WTC11 (cell line): ENCODE results near the gene DNAJC16.

ENCODE experiments used
- ATF1 ChIP-seq: sonication (generic); formaldehyde crosslinking; IDR thresholded peaks from 2 replicates; pipeline ENCODE4 v1.8.1; 2023; ENCODE audit warnings: mild to moderate bottlenecking, moderate library complexity, missing genetic modification reagents
- GRHL2 ChIP-seq: fragments of 250-450 bp; sonication (Bioruptor Pico); IDR thresholded peaks from 2 replicates; pipeline ENCODE4 v1.8.0; 2022; ENCODE audit warnings: mild to moderate bottlenecking, moderate library complexity; ENCODE audit not compliant: insufficient replicate concordance, severe bottlenecking
- GTF2I ChIP-seq: fragments of 250-450 bp; sonication (Bioruptor Pico); conservative IDR thresholded peaks from 2 replicates; pipeline ENCODE4 v1.4.0; 2021; ENCODE audit warnings: mild to moderate bottlenecking
- SMAD3 ChIP-seq: sonication (generic); formaldehyde crosslinking; IDR thresholded peaks from 2 replicates; pipeline ENCODE4 v1.8.0; 2022; ENCODE audit warnings: missing genetic modification reagents, mild to moderate bottlenecking, borderline replicate concordance
- SP1 ChIP-seq: sonication (generic); formaldehyde crosslinking; conservative IDR thresholded peaks from 2 replicates; pipeline ENCODE4 v1.8.1; 2022; ENCODE audit warnings: missing genetic modification reagents
- ZNF263 ChIP-seq: sonication (generic); formaldehyde crosslinking; IDR thresholded peaks from 2 replicates; pipeline ENCODE4 v1.8.1; 2022; ENCODE audit warnings: low read depth, mild to moderate bottlenecking, moderate library complexity, missing genetic modification reagents
- TF ChIP-seq, protein P1 (sequence below): fragments of 200-600 bp; IDR thresholded peaks from 2 replicates; pipeline ENCODE4 v1.8.0; 2022; ENCODE audit warnings: antibody characterized with exemption
- TF ChIP-seq, protein P2 (sequence below): sonication (generic); formaldehyde crosslinking; IDR thresholded peaks from 2 replicates; pipeline ENCODE4 v1.8.0; 2022; ENCODE audit warnings: mild to moderate bottlenecking, missing genetic modification reagents
- TF ChIP-seq, protein P3 (sequence below): sonication (generic); formaldehyde crosslinking; IDR thresholded peaks from 2 replicates; pipeline ENCODE4 v1.8.1; 2023; ENCODE audit warnings: mild to moderate bottlenecking, missing genetic modification reagents
- TF ChIP-seq, protein P4 (sequence below): sonication (generic); formaldehyde crosslinking; IDR thresholded peaks from 2 replicates; pipeline ENCODE4 v1.8.1; 2023; ENCODE audit warnings: mild to moderate bottlenecking, missing genetic modification reagents, borderline replicate concordance
- TF ChIP-seq, protein P5 (sequence below): sonication (generic); formaldehyde crosslinking; IDR thresholded peaks from 2 replicates; pipeline ENCODE4 v1.8.0; 2022; ENCODE audit warnings: mild to moderate bottlenecking, missing genetic modification reagents

DNA sequence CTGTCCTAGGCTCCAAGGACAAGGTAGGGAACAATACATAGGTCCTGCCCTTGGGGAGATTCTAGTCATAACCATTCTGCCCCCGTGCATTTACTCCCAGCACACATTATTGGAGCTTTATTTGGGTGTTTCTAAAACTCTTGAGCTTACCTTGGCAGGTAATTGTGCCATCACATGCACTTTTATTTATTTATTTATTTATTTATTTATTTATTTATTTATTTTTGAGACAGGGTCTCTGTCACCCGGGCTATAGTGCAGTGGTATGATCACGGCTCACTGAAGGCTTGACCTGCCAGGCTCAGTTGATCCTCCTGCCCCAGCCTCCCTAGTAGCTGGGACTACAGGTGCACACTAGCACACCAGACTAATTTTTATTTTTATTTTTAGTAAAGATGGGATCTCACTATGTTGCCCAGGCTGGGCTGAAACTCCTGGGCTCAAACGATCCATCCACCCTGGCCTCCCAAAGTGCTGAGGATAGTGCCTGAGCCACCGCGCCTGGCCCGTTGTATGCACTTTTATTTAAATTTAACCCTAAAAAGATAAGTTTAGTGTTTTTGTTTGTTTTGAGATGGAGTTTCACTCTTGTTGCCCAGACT lies 49.0 kb downstream of the DNAJC16 start:
- TF ChIP-seq ZNF263 (CRISPR knock-in tag) (no peak), GRHL2 (CRISPR knock-in tag) (no peak), GTF2I (no peak), SMAD3 (CRISPR knock-in tag) (no peak), SP1 (CRISPR knock-in tag) (no peak), ATF1 (CRISPR knock-in tag) (no peak)
- TF ChIP-seq, protein P1, sequence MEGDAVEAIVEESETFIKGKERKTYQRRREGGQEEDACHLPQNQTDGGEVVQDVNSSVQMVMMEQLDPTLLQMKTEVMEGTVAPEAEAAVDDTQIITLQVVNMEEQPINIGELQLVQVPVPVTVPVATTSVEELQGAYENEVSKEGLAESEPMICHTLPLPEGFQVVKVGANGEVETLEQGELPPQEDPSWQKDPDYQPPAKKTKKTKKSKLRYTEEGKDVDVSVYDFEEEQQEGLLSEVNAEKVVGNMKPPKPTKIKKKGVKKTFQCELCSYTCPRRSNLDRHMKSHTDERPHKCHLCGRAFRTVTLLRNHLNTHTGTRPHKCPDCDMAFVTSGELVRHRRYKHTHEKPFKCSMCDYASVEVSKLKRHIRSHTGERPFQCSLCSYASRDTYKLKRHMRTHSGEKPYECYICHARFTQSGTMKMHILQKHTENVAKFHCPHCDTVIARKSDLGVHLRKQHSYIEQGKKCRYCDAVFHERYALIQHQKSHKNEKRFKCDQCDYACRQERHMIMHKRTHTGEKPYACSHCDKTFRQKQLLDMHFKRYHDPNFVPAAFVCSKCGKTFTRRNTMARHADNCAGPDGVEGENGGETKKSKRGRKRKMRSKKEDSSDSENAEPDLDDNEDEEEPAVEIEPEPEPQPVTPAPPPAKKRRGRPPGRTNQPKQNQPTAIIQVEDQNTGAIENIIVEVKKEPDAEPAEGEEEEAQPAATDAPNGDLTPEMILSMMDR: no peak
- TF ChIP-seq, protein P2, sequence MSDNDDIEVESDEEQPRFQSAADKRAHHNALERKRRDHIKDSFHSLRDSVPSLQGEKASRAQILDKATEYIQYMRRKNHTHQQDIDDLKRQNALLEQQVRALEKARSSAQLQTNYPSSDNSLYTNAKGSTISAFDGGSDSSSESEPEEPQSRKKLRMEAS (CRISPR knock-in tag): no peak
- TF ChIP-seq, protein P3, sequence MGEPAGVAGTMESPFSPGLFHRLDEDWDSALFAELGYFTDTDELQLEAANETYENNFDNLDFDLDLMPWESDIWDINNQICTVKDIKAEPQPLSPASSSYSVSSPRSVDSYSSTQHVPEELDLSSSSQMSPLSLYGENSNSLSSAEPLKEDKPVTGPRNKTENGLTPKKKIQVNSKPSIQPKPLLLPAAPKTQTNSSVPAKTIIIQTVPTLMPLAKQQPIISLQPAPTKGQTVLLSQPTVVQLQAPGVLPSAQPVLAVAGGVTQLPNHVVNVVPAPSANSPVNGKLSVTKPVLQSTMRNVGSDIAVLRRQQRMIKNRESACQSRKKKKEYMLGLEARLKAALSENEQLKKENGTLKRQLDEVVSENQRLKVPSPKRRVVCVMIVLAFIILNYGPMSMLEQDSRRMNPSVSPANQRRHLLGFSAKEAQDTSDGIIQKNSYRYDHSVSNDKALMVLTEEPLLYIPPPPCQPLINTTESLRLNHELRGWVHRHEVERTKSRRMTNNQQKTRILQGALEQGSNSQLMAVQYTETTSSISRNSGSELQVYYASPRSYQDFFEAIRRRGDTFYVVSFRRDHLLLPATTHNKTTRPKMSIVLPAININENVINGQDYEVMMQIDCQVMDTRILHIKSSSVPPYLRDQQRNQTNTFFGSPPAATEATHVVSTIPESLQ (CRISPR knock-in tag): no peak
- TF ChIP-seq, protein P4, sequence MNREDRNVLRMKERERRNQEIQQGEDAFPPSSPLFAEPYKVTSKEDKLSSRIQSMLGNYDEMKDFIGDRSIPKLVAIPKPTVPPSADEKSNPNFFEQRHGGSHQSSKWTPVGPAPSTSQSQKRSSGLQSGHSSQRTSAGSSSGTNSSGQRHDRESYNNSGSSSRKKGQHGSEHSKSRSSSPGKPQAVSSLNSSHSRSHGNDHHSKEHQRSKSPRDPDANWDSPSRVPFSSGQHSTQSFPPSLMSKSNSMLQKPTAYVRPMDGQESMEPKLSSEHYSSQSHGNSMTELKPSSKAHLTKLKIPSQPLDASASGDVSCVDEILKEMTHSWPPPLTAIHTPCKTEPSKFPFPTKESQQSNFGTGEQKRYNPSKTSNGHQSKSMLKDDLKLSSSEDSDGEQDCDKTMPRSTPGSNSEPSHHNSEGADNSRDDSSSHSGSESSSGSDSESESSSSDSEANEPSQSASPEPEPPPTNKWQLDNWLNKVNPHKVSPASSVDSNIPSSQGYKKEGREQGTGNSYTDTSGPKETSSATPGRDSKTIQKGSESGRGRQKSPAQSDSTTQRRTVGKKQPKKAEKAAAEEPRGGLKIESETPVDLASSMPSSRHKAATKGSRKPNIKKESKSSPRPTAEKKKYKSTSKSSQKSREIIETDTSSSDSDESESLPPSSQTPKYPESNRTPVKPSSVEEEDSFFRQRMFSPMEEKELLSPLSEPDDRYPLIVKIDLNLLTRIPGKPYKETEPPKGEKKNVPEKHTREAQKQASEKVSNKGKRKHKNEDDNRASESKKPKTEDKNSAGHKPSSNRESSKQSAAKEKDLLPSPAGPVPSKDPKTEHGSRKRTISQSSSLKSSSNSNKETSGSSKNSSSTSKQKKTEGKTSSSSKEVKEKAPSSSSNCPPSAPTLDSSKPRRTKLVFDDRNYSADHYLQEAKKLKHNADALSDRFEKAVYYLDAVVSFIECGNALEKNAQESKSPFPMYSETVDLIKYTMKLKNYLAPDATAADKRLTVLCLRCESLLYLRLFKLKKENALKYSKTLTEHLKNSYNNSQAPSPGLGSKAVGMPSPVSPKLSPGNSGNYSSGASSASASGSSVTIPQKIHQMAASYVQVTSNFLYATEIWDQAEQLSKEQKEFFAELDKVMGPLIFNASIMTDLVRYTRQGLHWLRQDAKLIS (CRISPR knock-in tag): no peak
- TF ChIP-seq, protein P5, sequence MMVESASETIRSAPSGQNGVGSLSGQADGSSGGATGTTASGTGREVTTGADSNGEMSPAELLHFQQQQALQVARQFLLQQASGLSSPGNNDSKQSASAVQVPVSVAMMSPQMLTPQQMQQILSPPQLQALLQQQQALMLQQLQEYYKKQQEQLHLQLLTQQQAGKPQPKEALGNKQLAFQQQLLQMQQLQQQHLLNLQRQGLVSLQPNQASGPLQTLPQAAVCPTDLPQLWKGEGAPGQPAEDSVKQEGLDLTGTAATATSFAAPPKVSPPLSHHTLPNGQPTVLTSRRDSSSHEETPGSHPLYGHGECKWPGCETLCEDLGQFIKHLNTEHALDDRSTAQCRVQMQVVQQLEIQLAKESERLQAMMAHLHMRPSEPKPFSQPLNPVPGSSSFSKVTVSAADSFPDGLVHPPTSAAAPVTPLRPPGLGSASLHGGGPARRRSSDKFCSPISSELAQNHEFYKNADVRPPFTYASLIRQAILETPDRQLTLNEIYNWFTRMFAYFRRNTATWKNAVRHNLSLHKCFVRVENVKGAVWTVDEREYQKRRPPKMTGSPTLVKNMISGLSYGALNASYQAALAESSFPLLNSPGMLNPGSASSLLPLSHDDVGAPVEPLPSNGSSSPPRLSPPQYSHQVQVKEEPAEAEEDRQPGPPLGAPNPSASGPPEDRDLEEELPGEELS: no peak
